ENCODE measurements around the gene FGFRL1.
A peak's percentile ranks its signal among the peaks of the same experiment; 100 is the strongest.
"Not testable (repeated sequence)": the region's sequence is repeated elsewhere in the genome, so short reads cannot be mapped to it uniquely, and the experiment has no call there.

FGFRL1 gene

GRCh38 chr4:1041936-1042330 is 30.5 kb downstream of the FGFRL1 start:
- DNase-seq: no peak

GRCh38 chr4:1042352-1043055 is 31.1 kb downstream of the FGFRL1 start:
- DNase-seq: no peak

- no peak for DNase-seq
Observed at GRCh38 chr4:1043162-1043561, 31.7 kb downstream of the FGFRL1 start.

- no peak for DNase-seq
Observed at GRCh38 chr4:1043651-1044468, 32.4 kb downstream of the FGFRL1 start.

GRCh38 chr4:1044469-1045192 is 33.2 kb downstream of the FGFRL1 start:
- DNase-seq: no peak

- no peak for DNase-seq
Observed at GRCh38 chr4:1045193-1045594, 33.8 kb downstream of the FGFRL1 start.

GRCh38 chr4:1045595-1046201 is 34.3 kb downstream of the FGFRL1 start:
- DNase-seq: no peak

GRCh38 chr4:1046581-1047011 is 35.2 kb downstream of the FGFRL1 start:
- DNase-seq: peak; percentile 43

GRCh38 chr4:1047106-1047975 is 35.9 kb downstream of the FGFRL1 start:
- no peak for DNase-seq

- DNase-seq: no peak
Observed at GRCh38 chr4:1047976-1048772, 36.7 kb downstream of the FGFRL1 start.

- no peak for DNase-seq
Observed at GRCh38 chr4:1048773-1049590, 37.6 kb downstream of the FGFRL1 start.

- DNase-seq: no peak
Observed at GRCh38 chr4:1049591-1049905, 38.1 kb downstream of the FGFRL1 start.

GRCh38 chr4:1050486-1051213 is 39.2 kb downstream of the FGFRL1 start:
- DNase-seq: no peak

GRCh38 chr4:1051472-1051871 is 40.0 kb downstream of the FGFRL1 start:
- DNase-seq: no peak

GRCh38 chr4:1052231-1052671 is 40.8 kb downstream of the FGFRL1 start:
- no peak for DNase-seq

GRCh38 chr4:1053080-1053661 is 41.7 kb downstream of the FGFRL1 start:
- no peak for DNase-seq

- not testable (repeated sequence) for DNase-seq
Observed at GRCh38 chr4:1053891-1054290, 42.5 kb downstream of the FGFRL1 start.

- DNase-seq: not testable (repeated sequence)
Observed at GRCh38 chr4:1054696-1055242, 43.3 kb downstream of the FGFRL1 start.

GRCh38 chr4:1055243-1055701 is 43.8 kb downstream of the FGFRL1 start:
- not testable (repeated sequence) for DNase-seq

Measured in NCI-H1105 (cell line).